ENCODE results near the gene ZFYVE16.

GRCh38 chr5:80389580-80389979, 18.3 kb upstream of the ZFYVE16 start:
- TF ChIP-seq CTCF (IDR thresholded peaks at IDR 0.05) (no peak), POLR2A (IDR thresholded peaks at IDR 0.05) (no peak), POLR2AphosphoS5 (IDR thresholded peaks at IDR 0.05) (no peak)

Measured in suprapubic skin (tissue), 4 donors.